ENCODE results near the gene ACTN2.

DNA sequence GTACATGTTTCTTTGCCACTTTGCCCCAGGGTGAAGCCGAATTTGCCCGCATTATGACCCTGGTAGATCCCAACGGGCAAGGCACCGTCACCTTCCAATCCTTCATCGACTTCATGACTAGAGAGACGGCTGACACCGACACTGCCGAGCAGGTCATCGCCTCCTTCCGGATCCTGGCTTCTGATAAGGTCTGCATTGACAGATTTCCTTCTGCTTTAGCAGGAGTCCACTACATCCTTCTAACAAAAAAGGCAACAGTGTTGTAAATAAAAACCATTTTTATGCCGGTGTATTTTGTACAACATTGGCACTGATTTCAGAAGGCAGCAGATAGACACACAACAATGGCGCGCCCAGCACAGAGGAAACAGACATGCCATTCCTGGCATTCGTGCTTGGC lies 74.7 kb downstream of the ACTN2 start:
- TF ChIP-seq, protein P1, sequence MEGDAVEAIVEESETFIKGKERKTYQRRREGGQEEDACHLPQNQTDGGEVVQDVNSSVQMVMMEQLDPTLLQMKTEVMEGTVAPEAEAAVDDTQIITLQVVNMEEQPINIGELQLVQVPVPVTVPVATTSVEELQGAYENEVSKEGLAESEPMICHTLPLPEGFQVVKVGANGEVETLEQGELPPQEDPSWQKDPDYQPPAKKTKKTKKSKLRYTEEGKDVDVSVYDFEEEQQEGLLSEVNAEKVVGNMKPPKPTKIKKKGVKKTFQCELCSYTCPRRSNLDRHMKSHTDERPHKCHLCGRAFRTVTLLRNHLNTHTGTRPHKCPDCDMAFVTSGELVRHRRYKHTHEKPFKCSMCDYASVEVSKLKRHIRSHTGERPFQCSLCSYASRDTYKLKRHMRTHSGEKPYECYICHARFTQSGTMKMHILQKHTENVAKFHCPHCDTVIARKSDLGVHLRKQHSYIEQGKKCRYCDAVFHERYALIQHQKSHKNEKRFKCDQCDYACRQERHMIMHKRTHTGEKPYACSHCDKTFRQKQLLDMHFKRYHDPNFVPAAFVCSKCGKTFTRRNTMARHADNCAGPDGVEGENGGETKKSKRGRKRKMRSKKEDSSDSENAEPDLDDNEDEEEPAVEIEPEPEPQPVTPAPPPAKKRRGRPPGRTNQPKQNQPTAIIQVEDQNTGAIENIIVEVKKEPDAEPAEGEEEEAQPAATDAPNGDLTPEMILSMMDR (IDR thresholded peaks at IDR 0.05; ENCODE audit: borderline replicate concordance, extremely low read depth, low read length, poor library complexity, severe bottlenecking) = no peak
- no peak for TF ChIP-seq EZH2 (IDR thresholded peaks at IDR 0.05; ENCODE audit: borderline replicate concordance, low read depth, low read length, severe bottlenecking)

Data from DND-41 (cell line).